HFF-Myc (cell line): Measurements from ENCODE around the gene ATPAF2.
A peak's percentile ranks its signal among the peaks of the same experiment; 100 is the strongest.

ENCODE experiments used
- DNase-seq: peaks from one replicate; pipeline ENCODE4 v3.0.0-alpha.2; 2011; ENCODE audit warnings: low read depth; ENCODE audit errors: extremely low read depth
- H3K4me3 ChIP-seq: replicated peaks from 2 replicates; pipeline ENCODE4 v1.5.1; 2011; ENCODE audit warnings: low read depth, mild to moderate bottlenecking, control low read depth, low read length
- CTCF ChIP-seq: IDR thresholded peaks from 2 replicates; pipeline ENCODE4 v1.5.1; 2012; ENCODE audit warnings: mild to moderate bottlenecking, low read depth, low read length, control low read depth; ENCODE audit errors: missing control alignments

The ATPAF2 gene

GRCh38 chr17:17988427-17988945 lies 50.5 kb downstream of the ATPAF2 start:
- H3K4me3 ChIP-seq: no peak overlapping the region
- no peak for DNase-seq
- no peak for TF ChIP-seq CTCF

GRCh38 chr17:17987901-17988300 lies 51.1 kb downstream of the ATPAF2 start:
- no peak for TF ChIP-seq CTCF
- no peak for DNase-seq
- H3K4me3 ChIP-seq: no peak overlapping the region

GRCh38 chr17:17987187-17987896 lies 51.6 kb downstream of the ATPAF2 start:
- no peak for DNase-seq
- TF ChIP-seq CTCF: no peak
- H3K4me3 ChIP-seq: no peak overlapping the region

- no peak for DNase-seq
- no peak overlapping the region for H3K4me3 ChIP-seq
- peak; percentile 43 for TF ChIP-seq CTCF
Measured at GRCh38 chr17:17985555-17985954, 53.4 kb downstream of the ATPAF2 start.

GRCh38 chr17:17985153-17985552 lies 53.8 kb downstream of the ATPAF2 start:
- no peak overlapping the region for H3K4me3 ChIP-seq
- no peak for DNase-seq
- no peak for TF ChIP-seq CTCF

- TF ChIP-seq CTCF: no peak
- DNase-seq: no peak
Measured at GRCh38 chr17:17983776-17984175, 55.2 kb downstream of the ATPAF2 start.

GRCh38 chr17:17983376-17983775 lies 55.6 kb downstream of the ATPAF2 start:
- no peak for TF ChIP-seq CTCF
- no peak overlapping the region for H3K4me3 ChIP-seq
- no peak for DNase-seq

More at GRCh38 chr17:17983776-17984175, 55.2 kb downstream of the ATPAF2 start:
- no peak overlapping the region for H3K4me3 ChIP-seq
